ENCODE data around the gene NIM1K. TPM values are rescaled to one million over a fixed set of nuclear protein-coding genes. Genes with fewer than 3 reads are reported as not detected.

NIM1K gene
- total and polyA plus RNA-seq, 2 of the 4 experiments (the other 2 are of a cell fraction): 0.54 to 0.68 TPM

- Histone ChIP-seq H2BK20ac (ENCODE audit: low read depth, low read length) (no peak overlapping the region), H2AK9ac (replicated peaks; ENCODE audit: low read depth, low read length, poor library complexity) (no peak overlapping the region), H4K8ac (ENCODE audit: low read depth in 2 of 2, low read length in 2 of 2) (no peak overlapping the region), H3K9ac (ENCODE audit: low read depth, low read length) (no peak overlapping the region), H4K20me1 (ENCODE audit: insufficient read depth, low read length) (no peaks in the 10 kb centered on the region), H2BK120ac (ENCODE audit: low read depth, low read length) (no peak overlapping the region), H3K4me1 (ENCODE audit: control insufficient read depth, insufficient read depth, low read length) (peaks cover 4% of the 10 kb centered on the region; the same call in 1 of the 2 replicates), H3K9me1 (ENCODE audit: insufficient read depth, low read length) (no peaks in the 10 kb centered on the region), H3K27me3 (ENCODE audit: control insufficient read depth, insufficient read depth, low read length) (no peaks in the 10 kb centered on the region), H3K23ac (ENCODE audit: low read depth, low read length) (no peak overlapping the region), H3K36me3 (ENCODE audit: control insufficient read depth, insufficient read depth, low read length) (peaks cover 14% of the 10 kb centered on the region), H2AFZ (replicated peaks; ENCODE audit: low read length, poor library complexity) (no peak overlapping the region), H2BK15ac (ENCODE audit: low read depth, low read length) (no peak overlapping the region), H3K14ac (replicated peaks; ENCODE audit: low read depth, low read length) (no peak overlapping the region), H3K79me1 (ENCODE audit: low read depth in 1 of 2, low read length in 2 of 2) (no peaks in the 10 kb centered on the region; a peak in 1 of 4 replicates), H3K18ac (ENCODE audit: low read depth, low read length) (no peak overlapping the region), H3K56ac (ENCODE audit: extremely low read depth, insufficient read depth, low read length) (no peak overlapping the region), H4K91ac (ENCODE audit: insufficient read depth, low read depth, low read length) (no peak overlapping the region), H2BK5ac (ENCODE audit: low read depth, low read length, poor library complexity, severe bottlenecking) (no peak overlapping the region), H3K27ac (ENCODE audit: insufficient read depth, low read length) (no peak overlapping the region), H4K5ac (ENCODE audit: low read depth, low read length) (no peak overlapping the region), H3K9me3 (ENCODE audit: control insufficient read depth, insufficient read depth, low read length) (no peaks in the 10 kb centered on the region), H3K4me3 (ENCODE audit: insufficient read depth, low read depth, low read length) (no peak overlapping the region), H3K4ac (ENCODE audit: low read depth, low read length) (no peak overlapping the region), H2AK5ac (ENCODE audit: low read depth, low read length) (no peak overlapping the region), H3K4me2 (ENCODE audit: low read depth, low read length) (no peak overlapping the region)
- POLR2A ChIA-PET (ENCODE audit: unreplicated experiment): interaction anchor here (0.7 to 0.8 kb wide), 2 partner anchors 19 to 327 kb away, joined by 3 to 4 read pairs; no protein-coding TSS in a partner anchor
- CTCF ChIA-PET: no interaction called here
- in situ Hi-C loops (cut with MboI; ENCODE audit: low sequenced_read_pairs): no loop called here
- BruUV-seq (replicated peaks): no TSS peak
- no peak for TF ChIP-seq MXI1 (IDR thresholded peaks at IDR 0.05; ENCODE audit: borderline replicate concordance, low read depth, low read length)
- ATAC-seq (ENCODE audit: low read depth) (peak; percentile 44), DNase-seq (peak; percentile 66)
- dilution Hi-C loops (cut with HindIII; ENCODE audit: low sequenced_read_pairs, unreplicated experiment): no loop called here
- intact Hi-C loops (cut with micrococcal nuclease): no loop called here
These were observed 102.2 kb downstream of the NIM1K start for GRCh38 chr5:43294226-43294625.

Data from IMR-90 (cell line).